Tibial nerve (tissue), 4 donors: ENCODE measurements around the gene GHITM. TPM values are rescaled to one million over a fixed set of nuclear protein-coding genes. Genes with fewer than 3 reads are reported as not detected.

ENCODE experiments used
- DNase-seq, 2 donors: peaks; one replicate each; pipeline ENCODE4 v3.0.0-alpha.2; 2019; ENCODE audit warnings: low spot score in 2 of 2
- H3K27ac ChIP-seq, 4 donors: fragments of 200-600 bp; sonication (generic) in 3 of 4; one replicate each; pipeline ENCODE4 v1.5.1; 2017 to 2019; ENCODE audit warnings: mild to moderate bottlenecking in 1 of 4
- H3K27me3 ChIP-seq, 2 donors: fragments of 200-600 bp; sonication (generic) in 1 of 2; one replicate each; pipeline versions ENCODE4 v1.5.1 to v1.6.0; 2017 to 2019
- H3K36me3 ChIP-seq, 3 donors: fragments of 200-600 bp; sonication (generic); one replicate each; pipeline ENCODE4 v1.5.1; 2018 to 2019
- H3K4me1 ChIP-seq, 4 donors: fragments of 200-600 bp; sonication (generic) in 3 of 4; one replicate each; pipeline ENCODE4 v1.5.1; 2017 to 2019
- H3K4me3 ChIP-seq, 4 donors: fragments of 200-600 bp; sonication (generic) in 3 of 4; one replicate each; pipeline ENCODE4 v1.5.1; 2017 to 2019; ENCODE audit warnings: mild to moderate bottlenecking in 1 of 4, moderate library complexity in 1 of 4
- H3K9me3 ChIP-seq, 4 donors: fragments of 200-600 bp; sonication (generic) in 3 of 4; one replicate each; pipeline ENCODE4 v1.5.1; 2017 to 2019
- CTCF ChIP-seq, 5 experiments: fragments of 200-600 bp in 3 of 5; fragments of 450-650 bp in 2 of 5; sonication (generic) in 3 of 5; IDR thresholded peaks; one replicate each; pipeline ENCODE4 v1.5.1; 2016 to 2019; ENCODE audit warnings: antibody characterized with exemption in 5 of 5, mild to moderate bottlenecking in 3 of 5, moderate library complexity in 2 of 5
- EP300 ChIP-seq, 2 donors: sonication (generic); formaldehyde crosslinking; IDR thresholded peaks; one replicate each; pipeline ENCODE4 v1.6.1; 2017; ENCODE audit warnings: antibody characterized with exemption in 2 of 2, mild to moderate bottlenecking in 1 of 2
- POLR2A ChIP-seq, 2 donors: fragments of 450-650 bp; IDR thresholded peaks; one replicate each; pipeline ENCODE4 v1.6.1; 2017; ENCODE audit warnings: antibody characterized with exemption in 2 of 2, mild to moderate bottlenecking in 2 of 2, moderate library complexity in 2 of 2
- WGBS, 2 donors: methylation state at CpG; one replicate each; pipeline ENCODE4 v1.1.5; 2018; 5-methylcytosine and 5-hydroxymethylcytosine counted together
- total RNA-seq, 4 donors: library from RNA; depleted of rRNA; stranded (reverse); fragments of >200 nt; gene quantifications; one replicate each; pipeline ENCODE4 v1.1.0, GENCODE V29; 2016

Gene GHITM
- total RNA-seq, 4 donors from 2014 or later: 77.3 to 150 (median 105) TPM

GRCh38 chr10:84195044-84195830 is 55.9 kb downstream of the GHITM start:
- TF ChIP-seq CTCF (IDR thresholded peaks at IDR 0.05) (no peak), POLR2A (IDR thresholded peaks at IDR 0.05) (no peak), EP300 (IDR thresholded peaks at IDR 0.05) (no peak)
- Histone ChIP-seq H3K27me3 (peaks cover 0 to 38% of the 10 kb centered on the region in 2 donors), H3K27ac (no peak overlapping the region), H3K4me3 (peak overlapping the region in 2 of 4 donors; percentile 48 to 57), H3K9me3 (no peaks in the 10 kb centered on the region), H3K4me1 (peaks cover 0 to 19% (median 7%) of the 10 kb centered on the region in 4 donors), H3K36me3 (no peaks in the 10 kb centered on the region)
- WGBS, 2 donors: 34 to 41% methylated on average over 16 to 19 of the region's 43 CpGs
- DNase-seq: no peak

- Histone ChIP-seq H3K4me3 (no peak overlapping the region), H3K9me3 (no peaks in the 10 kb centered on the region), H3K27ac (no peak overlapping the region), H3K4me1 (peaks cover 0 to 19% (median 7%) of the 10 kb centered on the region in 4 donors), H3K27me3 (peaks cover 0 to 38% of the 10 kb centered on the region in 2 donors), H3K36me3 (no peaks in the 10 kb centered on the region)
- WGBS, 2 donors: 30 to 39% methylated on average over 4 of the region's 4 CpGs
- TF ChIP-seq CTCF (IDR thresholded peaks at IDR 0.05) (no peak), POLR2A (IDR thresholded peaks at IDR 0.05) (no peak)
- DNase-seq: no peak
Measured at GRCh38 chr10:84196083-84196482, 56.8 kb downstream of the GHITM start.

- TF ChIP-seq POLR2A (IDR thresholded peaks at IDR 0.05) (no peak), EP300 (IDR thresholded peaks at IDR 0.05) (no peak), CTCF (IDR thresholded peaks at IDR 0.05) (no peak)
- H3K9me3 ChIP-seq: no peaks in the 10 kb centered on the region
- no peaks in the 10 kb centered on the region for H3K36me3 ChIP-seq
- H3K27me3 ChIP-seq: peaks cover 0 to 38% of the 10 kb centered on the region in 2 donors
- 44 to 65% methylated on average over 5 of the region's 5 CpGs for WGBS, 2 donors
- DNase-seq: no peak
- no peak overlapping the region for H3K27ac ChIP-seq
- no peak overlapping the region for H3K4me3 ChIP-seq
- H3K4me1 ChIP-seq: peaks cover 0 to 19% (median 7%) of the 10 kb centered on the region in 4 donors
Measured at GRCh38 chr10:84196941-84197340, 57.6 kb downstream of the GHITM start.

GRCh38 chr10:84197643-84198042 is 58.3 kb downstream of the GHITM start:
- peaks cover 0 to 38% of the 10 kb centered on the region in 2 donors for H3K27me3 ChIP-seq
- H3K36me3 ChIP-seq: no peaks in the 10 kb centered on the region
- H3K27ac ChIP-seq: no peak overlapping the region
- H3K4me1 ChIP-seq: peaks cover 0 to 19% (median 7%) of the 10 kb centered on the region in 4 donors
- H3K4me3 ChIP-seq: no peak overlapping the region
- DNase-seq: no peak
- H3K9me3 ChIP-seq: no peaks in the 10 kb centered on the region
- TF ChIP-seq POLR2A (IDR thresholded peaks at IDR 0.05) (no peak), CTCF (IDR thresholded peaks at IDR 0.05) (no peak), EP300 (IDR thresholded peaks at IDR 0.05) (no peak)
- 75 to 88% methylated on average over 4 to 5 of the region's 5 CpGs for WGBS, 2 donors

DNA sequence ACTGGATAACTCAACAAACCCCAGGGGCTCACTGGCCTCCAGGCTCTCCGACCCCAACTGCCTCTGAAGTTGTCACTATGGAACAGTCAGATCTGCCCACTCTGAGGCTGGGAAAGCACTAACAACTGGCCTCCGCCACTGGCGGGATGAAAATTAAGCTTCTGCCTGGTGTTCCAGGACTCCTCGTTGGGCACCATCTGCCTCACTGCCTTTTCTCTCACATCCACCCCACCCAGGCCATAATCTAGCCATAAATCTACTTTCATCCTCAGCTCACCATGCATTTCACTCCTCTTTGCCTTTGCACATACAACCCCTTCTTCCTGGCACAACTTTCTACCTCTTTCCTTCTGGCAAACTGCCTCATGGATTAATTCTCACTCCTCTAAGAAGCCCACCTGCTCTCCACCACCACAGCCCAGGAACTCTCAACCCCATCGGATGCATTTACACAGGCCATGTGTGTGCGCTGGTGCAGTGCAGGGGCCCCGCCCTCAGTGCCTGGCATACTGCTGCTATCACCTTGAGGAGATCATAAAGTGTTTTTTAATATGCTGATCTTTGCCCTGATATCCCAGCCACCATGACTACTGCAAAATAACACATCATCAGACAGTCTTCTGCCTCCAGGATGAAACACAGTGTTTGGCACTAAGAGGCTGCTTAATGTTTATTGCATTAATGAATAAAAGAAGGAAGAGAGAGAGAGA is 59.1 kb downstream of the GHITM start:
- Histone ChIP-seq H3K36me3 (no peaks in the 10 kb centered on the region), H3K27me3 (peaks cover 0 to 36% of the 10 kb centered on the region in 2 donors), H3K4me1 (peaks cover 0 to 19% (median 7%) of the 10 kb centered on the region in 4 donors), H3K9me3 (no peaks in the 10 kb centered on the region), H3K27ac (no peak overlapping the region), H3K4me3 (no peak overlapping the region)
- WGBS, 2 donors: 80 to 84% methylated on average over 7 of the region's 7 CpGs
- DNase-seq: no peak
- TF ChIP-seq CTCF (IDR thresholded peaks at IDR 0.05): no peak
- TF ChIP-seq EP300 (IDR thresholded peaks at IDR 0.05): no peak
- no peak for TF ChIP-seq POLR2A (IDR thresholded peaks at IDR 0.05)
